PC-3 (cell line): ENCODE results near the gene ADAMTS15.

Experiments
- CTCF ChIP-seq: fragments of 300-600 bp; sonication (generic); conservative IDR thresholded peaks from 2 replicates; pipeline ENCODE4 v1.5.1; 2017; ENCODE audit warnings: antibody characterized with exemption, low read depth, mild to moderate bottlenecking, low read length
- EZH2 ChIP-seq: fragments of 300-600 bp; sonication (generic); IDR thresholded peaks from one replicate; pipeline ENCODE4 v1.6.1; 2017; ENCODE audit warnings: antibody characterized with exemption, mild to moderate bottlenecking, low read length; ENCODE audit not compliant: unreplicated experiment

- TF ChIP-seq CTCF (no peak), EZH2 (no peak)
Observed at GRCh38 chr11:130523166-130523565, 74.7 kb downstream of the ADAMTS15 start.
